AG09319 (cell line): Measurements from ENCODE around the gene CD276.
"Not testable (repeated sequence)": the region's sequence is repeated elsewhere in the genome, so short reads cannot be mapped to it uniquely, and the experiment has no call there.

ENCODE experiments used
- DNase-seq: peaks from one replicate; pipeline ENCODE4 v3.0.0-alpha.2; 2010; ENCODE audit warnings: low read depth; ENCODE audit errors: extremely low read depth
- CTCF ChIP-seq: IDR thresholded peaks from 2 replicates; pipeline ENCODE4 v1.5.1; 2011; ENCODE audit warnings: low read depth, mild to moderate bottlenecking, inconsistent platforms, low read length, moderate library complexity

Gene CD276

GRCh38 chr15:73723191-73723590, 39.0 kb downstream of the CD276 start:
- DNase-seq: no peak
- TF ChIP-seq CTCF: no peak

GRCh38 chr15:73724212-73724611, 40.0 kb downstream of the CD276 start:
- TF ChIP-seq CTCF: no peak
- no peak for DNase-seq

- TF ChIP-seq CTCF: no peak
- no peak for DNase-seq
Measured at GRCh38 chr15:73727330-73727976, 43.3 kb downstream of the CD276 start.

- not testable (repeated sequence) for DNase-seq
Measured at GRCh38 chr15:73732051-73732450, 47.9 kb downstream of the CD276 start.

- no peak for DNase-seq
Measured at GRCh38 chr15:73732930-73733329, 48.7 kb downstream of the CD276 start.

GRCh38 chr15:73737535-73737934, 53.4 kb downstream of the CD276 start:
- TF ChIP-seq CTCF: no peak
- no peak for DNase-seq

More at GRCh38 chr15:73732930-73733329, 48.7 kb downstream of the CD276 start:
- TF ChIP-seq CTCF: no peak

- TF ChIP-seq CTCF: no peak
Measured at GRCh38 chr15:73740152-73741048, 56.2 kb downstream of the CD276 start.

More at GRCh38 chr15:73740152-73741048, 56.2 kb downstream of the CD276 start:
- no peak for DNase-seq
